HG03457 (cell line): ENCODE results near the gene IQSEC3.

ENCODE experiments used
- ATAC-seq: cut with Tn5 transposase; IDR thresholded peaks from one replicate; pipeline ENCODE4 v1.9.1; 2021; ENCODE audit warnings: moderate number of reproducible peaks; ENCODE audit not compliant: unreplicated experiment

Gene IQSEC3

GRCh38 chr12:162467-163307, 96.1 kb downstream of the IQSEC3 start:
- ATAC-seq = no peak

- no peak for ATAC-seq
Observed at GRCh38 chr12:163406-163986, 96.9 kb downstream of the IQSEC3 start.

DNA sequence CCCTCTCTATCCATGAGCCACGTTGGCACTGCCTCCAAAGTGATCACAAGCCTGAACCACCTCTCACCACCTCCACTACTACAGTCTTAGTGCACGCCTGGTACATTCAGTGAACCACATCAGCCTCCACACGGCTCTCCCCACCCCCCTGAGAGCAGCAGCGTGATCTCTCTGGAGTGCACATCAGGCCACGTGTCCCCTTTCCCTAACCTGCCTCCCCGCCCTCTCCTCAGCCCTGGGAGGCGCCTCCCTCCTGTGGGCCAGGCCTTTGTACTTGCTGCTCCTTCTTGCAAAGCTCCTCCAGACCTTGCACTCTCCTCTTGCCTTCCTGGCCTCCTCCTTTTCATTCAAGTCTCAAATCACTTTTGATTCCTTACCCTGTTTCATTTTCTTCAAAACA, 97.6 kb downstream of the IQSEC3 start:
- ATAC-seq = no peak

GRCh38 chr12:165862-166368, 99.3 kb downstream of the IQSEC3 start:
- no peak for ATAC-seq

DNA sequence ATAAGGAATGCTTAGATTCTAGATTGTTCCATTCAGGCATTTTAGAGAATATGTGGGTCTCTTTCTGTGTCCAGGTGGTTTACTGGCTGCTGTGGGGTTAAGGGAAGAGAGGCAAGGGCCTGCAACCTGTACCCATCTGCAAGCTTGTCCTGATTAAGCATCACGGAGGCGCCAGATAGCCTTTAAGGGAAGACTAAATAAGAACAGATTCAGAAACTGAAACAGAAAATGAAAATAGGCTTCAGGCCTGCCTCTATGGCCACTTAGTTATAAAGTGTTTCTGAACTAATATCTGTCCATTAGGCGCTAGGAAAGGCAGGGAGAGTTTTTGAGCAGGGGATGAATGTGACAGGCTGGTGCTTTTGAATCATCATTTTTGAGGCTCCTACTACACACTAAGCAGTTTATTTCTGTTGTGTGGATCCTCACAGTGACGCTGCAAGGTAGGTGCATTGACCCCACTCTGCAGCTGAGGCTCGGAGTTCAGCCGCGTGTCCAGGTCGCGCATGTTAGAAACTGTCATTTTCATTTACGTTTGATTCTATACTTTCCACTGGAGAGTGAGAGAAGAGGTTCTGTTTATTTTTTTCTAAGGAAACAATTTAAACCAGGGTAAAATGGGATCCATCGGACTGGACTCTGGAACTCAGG, 100.0 kb downstream of the IQSEC3 start:
- ATAC-seq = no peak

GRCh38 chr12:167959-168600, 101.5 kb downstream of the IQSEC3 start:
- no peak for ATAC-seq

- ATAC-seq = no peak
Observed at GRCh38 chr12:168763-169525, 102.4 kb downstream of the IQSEC3 start.

DNA sequence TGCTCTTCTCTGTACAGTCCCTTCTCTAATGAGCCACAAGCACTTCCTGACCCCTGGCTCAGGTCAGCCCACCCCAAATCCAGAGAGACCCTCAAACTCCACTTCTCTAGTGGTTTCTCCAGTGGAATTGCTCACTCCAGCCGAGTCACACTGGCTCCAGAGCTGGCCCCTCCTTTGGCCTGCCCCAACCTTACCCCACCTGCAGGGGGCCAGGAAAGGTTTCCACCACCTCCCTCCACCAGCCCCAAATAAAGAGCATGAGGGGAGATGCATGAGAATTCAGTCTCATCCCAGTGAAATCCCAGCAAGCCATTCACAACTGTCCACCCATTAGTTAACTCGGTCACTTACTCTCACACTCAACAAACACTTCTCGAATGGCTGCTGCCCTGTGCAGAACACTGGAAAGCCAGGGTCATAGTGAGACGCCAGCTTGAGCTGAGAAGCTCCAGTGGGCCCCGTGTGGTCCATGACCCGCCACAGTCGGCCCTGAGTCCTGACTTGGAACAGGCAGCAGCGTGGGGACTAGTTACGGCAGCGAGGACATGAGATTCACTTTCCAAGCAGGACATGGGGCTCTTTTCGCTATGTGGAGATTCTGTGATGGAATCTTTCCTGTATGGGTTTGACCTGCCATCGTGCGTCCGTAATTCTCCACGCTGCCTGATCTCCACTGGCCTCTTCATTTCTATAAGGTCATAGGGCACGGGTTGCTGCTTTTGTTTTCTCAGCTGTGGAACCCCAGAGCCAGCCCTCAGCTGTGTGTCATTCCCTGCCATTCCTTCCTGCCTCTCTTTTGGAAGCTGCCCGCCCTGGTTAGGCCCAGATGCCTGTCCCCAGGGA, 103.2 kb downstream of the IQSEC3 start:
- no peak for ATAC-seq

DNA sequence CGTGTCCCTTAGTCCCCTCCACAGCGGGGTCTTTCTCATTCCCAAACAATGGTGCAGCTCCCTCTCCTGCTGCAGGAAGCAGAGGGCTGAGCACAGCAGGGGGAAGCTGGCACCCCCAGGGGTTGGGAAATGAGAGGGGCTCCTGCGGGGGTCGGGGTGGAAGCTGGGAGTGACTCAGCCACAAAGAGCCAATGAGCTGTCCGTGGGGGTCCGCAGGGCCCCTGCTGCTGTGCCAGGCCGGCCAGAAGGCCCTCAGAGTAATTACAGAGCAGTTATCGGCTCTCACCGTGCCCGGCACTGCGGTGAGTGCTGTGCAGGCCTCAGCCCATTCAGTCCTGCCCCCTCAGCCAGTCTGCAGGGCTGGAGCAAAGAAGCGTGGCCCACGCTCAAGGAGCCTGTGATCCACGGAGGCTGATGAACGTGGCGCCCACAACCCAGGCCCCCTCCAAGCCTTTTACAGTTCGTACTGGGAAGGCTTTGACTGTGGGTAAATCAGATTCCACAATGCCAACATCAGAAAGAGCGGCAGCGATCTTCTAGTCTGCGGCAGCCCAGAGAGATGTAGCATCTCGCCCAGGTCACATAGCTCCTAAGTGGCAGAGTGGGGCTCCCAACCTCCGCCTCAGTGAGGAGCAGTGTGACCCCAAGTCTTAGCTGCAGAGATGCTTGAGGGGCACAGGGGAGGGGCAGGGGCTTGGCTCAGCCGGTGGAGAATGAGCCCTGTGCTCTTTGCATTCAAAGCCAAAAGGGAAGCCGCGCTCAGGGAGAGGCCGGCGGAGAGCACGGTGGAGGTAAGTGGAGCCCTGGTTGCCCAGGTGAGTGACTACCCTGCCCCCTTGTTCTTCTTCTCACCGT, 104.0 kb downstream of the IQSEC3 start:
- no peak for ATAC-seq

- no peak for ATAC-seq
Observed at GRCh38 chr12:171276-171675, 104.7 kb downstream of the IQSEC3 start.

DNA sequence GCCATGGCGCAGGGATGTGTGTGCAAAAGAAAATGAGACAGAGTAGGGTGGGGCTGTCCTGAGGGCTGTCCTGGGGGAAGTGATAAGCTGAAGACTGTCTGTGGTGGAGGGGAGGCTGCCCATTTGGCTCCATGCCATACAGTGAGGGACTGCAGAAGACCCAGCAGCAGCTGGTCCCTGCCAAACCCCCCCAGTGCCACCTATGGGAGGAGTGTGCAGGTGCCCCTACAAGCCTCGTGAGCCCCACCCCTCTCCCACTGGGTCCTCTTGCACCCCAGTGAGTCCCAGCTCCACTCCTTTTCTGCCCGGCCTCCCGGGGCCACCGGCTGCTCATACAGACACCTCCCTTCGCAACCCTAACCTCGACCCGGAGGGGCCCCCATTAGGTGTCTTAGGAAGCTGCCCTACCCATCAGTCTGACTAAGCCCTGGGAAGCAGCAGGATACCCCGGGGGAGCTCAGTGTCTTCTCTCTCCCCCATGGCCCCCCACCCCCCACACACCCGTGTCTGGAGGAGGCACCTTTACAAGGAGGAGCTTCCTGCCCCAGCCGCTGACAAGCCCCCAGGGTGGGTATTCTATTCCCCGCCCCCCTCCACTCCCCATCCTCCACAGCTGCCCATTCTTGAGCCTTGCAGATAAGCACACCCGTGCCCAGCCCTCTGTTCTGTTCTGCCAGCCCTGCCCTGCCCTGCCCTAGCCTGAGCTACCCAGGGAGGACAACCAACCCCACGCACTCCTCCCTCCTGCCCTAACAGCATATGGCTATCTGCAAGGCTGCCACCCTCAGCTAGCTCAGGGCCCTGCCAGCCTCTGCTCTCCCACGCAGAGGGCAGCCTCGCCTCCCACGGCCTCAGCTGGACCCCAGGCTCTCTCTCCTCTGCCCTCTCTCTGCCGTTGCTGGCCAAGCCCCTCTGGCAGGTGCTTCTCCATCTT, 105.4 kb downstream of the IQSEC3 start:
- no peak for ATAC-seq

GRCh38 chr12:172732-173161, 106.2 kb downstream of the IQSEC3 start:
- ATAC-seq = no peak

DNA sequence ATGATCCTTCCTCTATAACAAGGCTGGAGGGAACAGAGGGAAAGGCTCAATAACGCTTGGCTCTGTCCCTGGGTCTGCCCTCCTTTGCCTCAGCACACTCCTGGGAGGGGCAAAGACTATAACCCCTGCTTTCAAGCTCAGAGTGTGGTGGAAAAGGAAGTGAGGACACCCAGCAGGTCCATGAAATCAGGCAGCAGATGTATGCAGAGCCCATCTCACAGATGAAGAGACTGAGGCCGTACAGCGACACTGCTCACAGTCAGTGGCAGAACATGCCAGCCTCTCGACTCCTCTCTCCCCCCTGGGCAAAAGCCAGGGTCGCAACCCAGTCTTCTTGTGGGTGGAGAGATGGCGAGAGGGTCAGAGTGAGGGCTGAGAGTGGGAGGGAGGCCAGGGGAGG, 107.6 kb downstream of the IQSEC3 start:
- ATAC-seq = no peak

- no peak for ATAC-seq
Observed at GRCh38 chr12:174596-174995, 108.0 kb downstream of the IQSEC3 start.

DNA sequence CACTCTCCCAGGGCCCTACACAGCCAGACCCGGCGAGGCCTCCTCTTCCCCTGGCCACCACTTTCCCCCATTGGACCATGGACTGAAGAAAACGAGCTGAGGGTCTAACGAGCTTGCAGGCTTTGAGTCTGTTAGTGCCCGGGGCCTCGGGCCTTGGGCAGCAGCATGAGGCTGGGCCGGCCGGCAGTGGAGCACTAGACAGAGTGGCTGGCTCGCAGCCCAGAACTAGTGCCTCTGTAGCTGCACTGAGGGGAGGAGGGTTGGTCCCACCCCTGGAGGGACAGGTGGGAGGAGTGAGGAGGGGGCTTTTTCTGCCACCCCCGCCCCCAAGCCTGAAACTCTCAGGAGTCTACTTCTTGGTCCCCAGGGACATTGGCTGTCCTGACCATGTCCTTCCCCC, 108.7 kb downstream of the IQSEC3 start:
- no peak for ATAC-seq

GRCh38 chr12:175759-176158, 109.2 kb downstream of the IQSEC3 start:
- no peak for ATAC-seq

DNA sequence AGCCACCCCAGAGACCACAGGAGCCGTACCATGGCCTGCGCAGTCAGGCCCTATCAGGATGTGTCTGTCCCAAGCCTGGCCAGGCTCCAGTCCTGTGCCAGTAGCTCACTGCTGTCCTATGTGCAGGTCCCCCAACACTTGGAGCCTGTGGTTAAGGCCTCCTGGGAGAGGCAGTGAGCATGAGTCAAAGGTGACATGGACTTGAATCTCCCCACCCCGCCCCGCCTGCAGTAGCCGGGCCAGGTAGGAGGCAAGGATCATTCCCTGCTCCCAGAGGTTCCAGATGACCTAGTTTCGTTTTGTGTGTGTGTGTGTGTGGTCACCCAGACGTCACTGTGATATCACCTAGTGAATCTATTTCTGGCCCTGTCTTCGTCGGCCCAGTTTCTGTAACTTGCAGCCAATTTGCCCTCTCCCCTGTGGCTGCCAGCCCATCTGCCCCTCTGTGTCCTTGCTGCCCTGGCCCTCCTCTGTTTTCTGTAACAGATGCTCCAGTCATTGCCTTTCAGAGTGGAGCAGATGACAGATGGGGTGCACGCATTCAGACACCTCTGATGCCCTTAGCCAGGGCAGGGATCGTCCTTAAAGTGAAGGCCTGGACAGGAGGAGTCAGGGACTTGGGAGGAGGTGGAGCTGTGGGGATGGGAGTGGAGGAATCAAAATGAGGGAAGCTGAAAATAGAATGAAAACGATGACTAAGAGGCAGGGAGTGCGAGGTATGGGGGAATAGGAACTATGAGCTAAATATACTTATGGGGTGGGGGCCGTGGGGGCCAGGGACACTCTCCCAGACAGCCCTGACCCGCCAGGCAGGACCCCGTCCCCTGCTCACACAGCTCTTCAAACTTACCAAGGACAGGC, 110.0 kb downstream of the IQSEC3 start:
- no peak for ATAC-seq
